Ishikawa (cell line): ENCODE data around the gene GALNTL6.

Source experiments
- CREB1 ChIP-seq: IDR thresholded peaks from 2 replicates; pipeline ENCODE4 v1.6.1; 2012; ENCODE audit warnings: low read depth
- EGR1 ChIP-seq: IDR thresholded peaks from 2 replicates; pipeline ENCODE4 v1.6.1; 2012
- EP300 ChIP-seq: IDR thresholded peaks from 2 replicates; pipeline ENCODE4 v1.6.1; 2012; ENCODE audit warnings: borderline replicate concordance
- MAX ChIP-seq: IDR thresholded peaks from 2 replicates; pipeline ENCODE4 v1.6.1; 2012
- RAD21 ChIP-seq: IDR thresholded peaks from 2 replicates; pipeline ENCODE4 v1.6.1; 2012; ENCODE audit warnings: low read depth
- REST ChIP-seq: IDR thresholded peaks from 2 replicates; pipeline ENCODE4 v1.6.1; 2012; ENCODE audit warnings: low read depth, mild to moderate bottlenecking
- TAF1 ChIP-seq: IDR thresholded peaks from 2 replicates; pipeline ENCODE4 v1.6.1; 2012; ENCODE audit warnings: low read depth, mild to moderate bottlenecking
- USF1 ChIP-seq: IDR thresholded peaks from 2 replicates; pipeline ENCODE4 v1.6.1; 2012
- YY1 ChIP-seq: IDR thresholded peaks from 2 replicates; pipeline ENCODE4 v1.6.1; 2012; ENCODE audit warnings: low read depth
- ZBTB7A ChIP-seq: IDR thresholded peaks from 2 replicates; pipeline ENCODE4 v1.6.1; 2012; ENCODE audit warnings: low read depth

- TF ChIP-seq EP300 (no peak), RAD21 (peak; percentile 22; the same call in 1 of the 2 replicates), CREB1 (no peak), TAF1 (no peak), REST (no peak), USF1 (no peak), EGR1 (no peak), MAX (no peak), ZBTB7A (no peak), YY1 (no peak)
Observed at GRCh38 chr4:172596206-172596605, 783.0 kb downstream of the GALNTL6 start.
